MG63 (cell line): ENCODE data around the gene ZMYND12. TPM values are rescaled to one million over a fixed set of nuclear protein-coding genes. Genes with fewer than 3 reads are reported as not detected.

ENCODE experiments used
- DNase-seq: peaks from one replicate; pipeline ENCODE4 v3.0.0-alpha.2; 2020
- H3K27me3 ChIP-seq: fragments of 250-450 bp; sonication (Bioruptor Pico); 2 replicates; pipeline ENCODE4 v1.5.1; 2020; ENCODE audit warnings: mild to moderate bottlenecking, moderate library complexity
- H3K36me3 ChIP-seq: fragments of 250-450 bp; sonication (Bioruptor Pico); 2 replicates; pipeline ENCODE4 v1.5.1; 2020; ENCODE audit warnings: mild to moderate bottlenecking, moderate library complexity
- H3K4me3 ChIP-seq: fragments of 250-450 bp; sonication (Bioruptor Pico); 2 replicates; pipeline ENCODE4 v1.5.1; 2020; ENCODE audit warnings: mild to moderate bottlenecking, moderate library complexity
- H3K9me3 ChIP-seq: fragments of 250-450 bp; sonication (Bioruptor Pico); 2 replicates; pipeline ENCODE4 v1.5.1; 2020; ENCODE audit warnings: mild to moderate bottlenecking, moderate library complexity
- total RNA-seq: library from RNA; depleted of rRNA; stranded (reverse); fragments of >200 nt; shearing (Covaris generic); gene quantifications from 2 replicates; pipeline ENCODE4 v1.2.3, GENCODE V29; 2014; ENCODE audit warnings: low replicate concordance

The ZMYND12 gene
- total RNA-seq, 1 experiment from 2014 or later, result 0.07 TPM

DNA sequence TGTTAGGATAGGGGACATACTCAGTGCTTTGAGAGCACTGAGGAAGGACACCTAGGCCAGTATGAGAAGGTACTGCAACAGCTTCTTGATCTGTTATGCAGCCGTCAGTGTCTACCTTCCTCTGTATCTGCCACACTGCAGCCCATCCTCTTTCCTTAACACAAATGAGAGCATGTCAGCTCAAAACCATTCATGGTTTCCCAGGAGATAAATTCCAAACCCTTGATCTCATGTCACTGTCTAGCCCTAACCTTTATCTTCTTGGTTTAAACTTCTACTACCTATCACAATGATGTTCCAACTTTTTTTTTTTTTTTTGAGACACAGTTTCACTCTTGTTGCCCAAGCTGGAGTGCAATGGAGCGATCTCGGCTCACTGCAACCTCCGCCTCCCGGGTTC is 1.4 kb downstream of the ZMYND12 start:
- Histone ChIP-seq H3K4me3 (no peak overlapping the region), H3K9me3 (no peaks in the 10 kb centered on the region), H3K36me3 (no peaks in the 10 kb centered on the region), H3K27me3 (no peaks in the 10 kb centered on the region)
- DNase-seq, result no peak

DNA sequence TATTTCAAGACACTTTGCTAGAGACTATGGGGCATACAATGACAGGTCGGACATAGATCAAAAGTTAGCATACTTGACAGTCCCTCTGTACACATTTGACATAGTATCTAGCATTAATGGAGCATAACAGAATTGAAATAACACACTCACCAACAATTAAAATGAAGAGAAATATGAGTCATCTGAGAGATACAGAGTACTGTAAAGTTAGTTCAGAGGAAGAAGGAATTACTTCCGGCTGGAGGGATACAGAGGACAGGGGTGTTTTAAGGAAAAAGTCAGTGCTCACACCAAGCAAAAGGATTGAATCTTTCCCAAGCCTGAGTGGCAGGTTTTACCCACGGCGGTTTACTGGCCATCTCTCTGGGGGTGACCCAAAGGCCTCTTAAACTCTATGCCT is 2.4 kb downstream of the ZMYND12 start:
- no peaks in the 10 kb centered on the region for H3K27me3 ChIP-seq
- no peaks in the 10 kb centered on the region for H3K9me3 ChIP-seq
- DNase-seq, result no peak
- no peak overlapping the region for H3K4me3 ChIP-seq
- H3K36me3 ChIP-seq, result no peaks in the 10 kb centered on the region

DNA sequence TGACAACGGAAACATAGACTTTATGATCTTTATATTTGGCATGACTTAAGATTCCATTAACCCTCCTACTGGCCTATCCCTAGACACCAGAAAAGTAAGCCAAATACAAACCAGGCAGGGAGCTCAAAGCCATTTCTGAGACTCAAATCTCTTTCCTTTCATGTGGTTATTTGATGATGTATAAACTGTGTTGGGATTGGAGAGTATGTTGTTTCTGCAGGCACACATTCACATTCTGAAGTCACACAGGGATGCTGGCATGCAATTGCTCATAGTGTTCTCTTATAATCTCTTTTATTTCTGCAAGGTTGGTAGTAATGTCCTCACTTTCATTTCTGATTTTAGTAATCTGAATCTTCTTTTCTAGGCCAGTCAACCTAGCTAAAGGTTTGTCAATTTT is 5.8 kb downstream of the ZMYND12 start:
- no peak for DNase-seq
- Histone ChIP-seq H3K27me3 (no peaks in the 10 kb centered on the region), H3K4me3 (no peak overlapping the region), H3K9me3 (no peaks in the 10 kb centered on the region), H3K36me3 (no peaks in the 10 kb centered on the region)

DNA sequence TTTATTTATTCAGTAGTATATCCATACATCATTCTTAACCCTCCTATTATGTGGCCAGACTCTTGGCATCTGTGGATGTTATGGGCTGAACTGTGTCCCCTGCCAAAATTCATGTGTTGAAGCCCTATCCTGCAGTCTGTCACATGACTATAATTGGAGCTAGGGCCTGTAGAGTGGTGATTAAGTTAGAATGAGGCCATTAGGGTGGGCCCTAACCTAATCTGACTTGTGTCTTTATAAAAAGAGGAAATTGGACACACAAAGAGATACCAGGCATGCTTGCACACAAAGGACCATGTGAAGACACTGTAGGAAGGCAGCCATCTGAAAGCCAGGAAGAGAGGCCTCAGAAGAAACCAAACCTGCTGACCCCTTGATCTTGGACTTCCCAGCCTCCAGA is 6.6 kb downstream of the ZMYND12 start:
- H3K9me3 ChIP-seq, result no peaks in the 10 kb centered on the region
- H3K36me3 ChIP-seq, result no peaks in the 10 kb centered on the region
- no peak overlapping the region for H3K4me3 ChIP-seq
- DNase-seq, result no peak
- H3K27me3 ChIP-seq, result no peaks in the 10 kb centered on the region

DNA sequence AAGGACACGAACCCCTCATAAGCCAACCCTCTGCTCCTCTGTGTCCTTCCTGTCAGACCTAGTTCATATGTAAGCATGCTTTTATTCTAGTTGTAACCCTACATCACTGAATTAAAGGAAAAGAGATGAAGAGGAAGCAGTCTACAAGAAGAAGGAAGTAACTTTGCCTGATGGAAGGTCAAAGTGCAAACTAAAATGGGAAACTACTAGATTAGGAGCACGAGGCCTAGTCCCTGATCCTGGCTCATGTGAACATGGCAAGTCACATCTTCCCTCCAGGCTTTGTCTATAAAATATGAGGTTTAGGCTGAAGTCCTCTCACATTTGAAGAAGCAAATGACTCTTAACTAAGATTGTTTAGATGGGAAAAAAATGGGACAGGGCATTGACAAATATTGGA is 13.2 kb downstream of the ZMYND12 start:
- no peaks in the 10 kb centered on the region for H3K9me3 ChIP-seq
- no peaks in the 10 kb centered on the region for H3K27me3 ChIP-seq
- no peak for DNase-seq
- H3K4me3 ChIP-seq, result no peak overlapping the region
- H3K36me3 ChIP-seq, result no peaks in the 10 kb centered on the region

DNA sequence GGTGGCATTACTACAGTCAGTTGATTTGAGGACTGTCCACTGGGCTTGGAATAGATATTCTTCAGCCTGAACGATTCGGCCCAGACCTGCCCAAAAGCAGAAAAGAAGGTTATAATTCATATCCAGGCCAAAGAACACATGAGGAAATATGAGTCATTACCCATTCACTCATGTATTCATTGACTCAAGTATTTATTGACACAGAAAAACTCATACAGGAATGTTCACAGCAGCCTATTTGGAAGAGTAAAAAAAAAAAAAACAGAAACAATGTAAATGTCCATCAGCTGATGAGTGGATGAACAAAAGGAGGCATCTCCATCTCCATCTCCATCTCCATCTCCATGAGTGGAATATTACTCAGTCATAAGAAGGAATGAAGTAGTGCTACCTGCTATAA is 15.9 kb downstream of the ZMYND12 start:
- Histone ChIP-seq H3K36me3 (no peaks in the 10 kb centered on the region), H3K27me3 (no peaks in the 10 kb centered on the region), H3K9me3 (no peaks in the 10 kb centered on the region), H3K4me3 (no peak overlapping the region)
- peak; percentile 49 for DNase-seq

DNA sequence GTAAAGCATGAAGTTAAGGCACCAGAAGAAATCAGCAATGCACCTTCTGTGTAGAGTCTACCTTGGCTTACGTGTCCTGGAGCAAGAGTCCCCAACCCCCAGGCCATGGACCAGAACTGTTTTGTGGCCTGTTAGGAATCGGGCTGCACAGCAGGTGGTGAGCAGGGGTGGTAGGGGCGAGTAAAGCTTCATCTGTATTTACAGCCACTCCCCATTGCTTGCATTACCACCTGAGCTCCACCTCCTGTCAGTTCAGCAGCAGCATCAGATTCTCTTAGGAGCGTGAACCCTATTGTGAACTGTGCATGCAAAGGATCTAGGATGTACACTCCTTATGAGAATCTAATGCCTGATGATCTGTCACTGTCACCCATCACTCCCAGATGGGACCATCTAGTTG is 21.5 kb downstream of the ZMYND12 start:
- no peak for DNase-seq
- Histone ChIP-seq H3K27me3 (no peaks in the 10 kb centered on the region), H3K36me3 (no peaks in the 10 kb centered on the region), H3K9me3 (no peaks in the 10 kb centered on the region), H3K4me3 (no peak overlapping the region)

DNA sequence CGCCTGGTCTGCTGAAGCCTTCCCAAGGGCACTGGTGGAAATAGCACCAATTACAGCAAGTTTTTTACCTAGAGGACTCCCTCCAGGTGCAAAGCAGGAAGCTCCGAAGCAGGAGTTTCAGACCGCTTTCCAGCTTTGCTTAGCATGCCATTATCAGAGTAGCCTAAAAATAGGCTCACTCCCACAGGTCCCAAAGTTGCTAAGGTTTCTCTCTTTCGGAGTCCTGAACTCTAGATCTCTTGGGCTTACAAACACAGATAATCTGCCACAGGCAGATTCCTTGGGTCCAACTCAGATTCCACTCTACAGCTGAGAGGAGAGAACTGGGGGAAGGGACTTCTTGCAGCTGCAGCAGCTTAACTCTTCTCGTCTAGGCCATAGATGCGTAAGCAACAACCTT is 22.5 kb downstream of the ZMYND12 start:
- DNase-seq, result no peak
- H3K9me3 ChIP-seq, result no peaks in the 10 kb centered on the region
- no peaks in the 10 kb centered on the region for H3K36me3 ChIP-seq
- H3K4me3 ChIP-seq, result no peak overlapping the region
- no peaks in the 10 kb centered on the region for H3K27me3 ChIP-seq

DNA sequence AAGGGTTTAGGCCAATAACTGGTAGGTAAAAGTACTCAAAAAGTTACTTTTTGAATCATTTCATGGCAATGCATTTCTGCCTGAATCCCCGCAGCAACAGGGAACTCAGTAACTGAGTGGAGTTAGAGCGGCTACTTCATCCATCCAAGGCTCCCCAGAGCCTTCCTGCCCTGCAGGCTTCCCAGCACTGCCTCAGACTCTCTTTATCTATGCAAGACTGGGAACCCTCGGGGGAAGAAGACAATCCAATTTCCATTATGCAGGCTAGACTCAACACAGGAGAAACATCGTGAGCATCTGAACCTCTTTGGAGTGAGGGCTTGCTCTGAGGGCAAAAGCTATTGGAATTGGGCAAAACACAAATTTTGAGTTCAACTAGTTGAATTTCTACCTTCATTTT is 23.1 kb downstream of the ZMYND12 start:
- H3K27me3 ChIP-seq, result no peaks in the 10 kb centered on the region
- no peaks in the 10 kb centered on the region for H3K9me3 ChIP-seq
- no peak overlapping the region for H3K4me3 ChIP-seq
- H3K36me3 ChIP-seq, result no peaks in the 10 kb centered on the region
- DNase-seq, result no peak

DNA sequence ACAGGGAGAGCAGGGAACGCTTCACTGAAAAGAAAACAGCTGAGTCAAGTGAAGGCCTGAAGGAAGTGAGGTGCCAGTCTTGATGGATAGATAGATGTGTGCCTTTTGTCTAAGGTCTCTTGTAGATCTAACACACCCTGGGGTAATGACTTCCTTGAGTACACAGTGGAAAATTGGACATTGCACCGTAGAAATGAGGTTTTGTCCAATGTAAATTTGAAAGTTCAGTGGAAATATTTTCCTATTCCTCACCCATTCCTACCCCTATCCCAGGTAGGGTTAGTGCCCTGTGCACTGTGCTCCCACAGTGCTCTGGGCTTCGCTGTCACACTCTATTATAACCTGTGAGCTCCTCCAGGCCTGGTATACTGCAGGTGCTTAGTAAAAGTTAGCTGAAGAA is 24.3 kb downstream of the ZMYND12 start:
- Histone ChIP-seq H3K4me3 (no peak overlapping the region), H3K9me3 (no peaks in the 10 kb centered on the region), H3K27me3 (no peaks in the 10 kb centered on the region), H3K36me3 (no peaks in the 10 kb centered on the region)
- no peak for DNase-seq

DNA sequence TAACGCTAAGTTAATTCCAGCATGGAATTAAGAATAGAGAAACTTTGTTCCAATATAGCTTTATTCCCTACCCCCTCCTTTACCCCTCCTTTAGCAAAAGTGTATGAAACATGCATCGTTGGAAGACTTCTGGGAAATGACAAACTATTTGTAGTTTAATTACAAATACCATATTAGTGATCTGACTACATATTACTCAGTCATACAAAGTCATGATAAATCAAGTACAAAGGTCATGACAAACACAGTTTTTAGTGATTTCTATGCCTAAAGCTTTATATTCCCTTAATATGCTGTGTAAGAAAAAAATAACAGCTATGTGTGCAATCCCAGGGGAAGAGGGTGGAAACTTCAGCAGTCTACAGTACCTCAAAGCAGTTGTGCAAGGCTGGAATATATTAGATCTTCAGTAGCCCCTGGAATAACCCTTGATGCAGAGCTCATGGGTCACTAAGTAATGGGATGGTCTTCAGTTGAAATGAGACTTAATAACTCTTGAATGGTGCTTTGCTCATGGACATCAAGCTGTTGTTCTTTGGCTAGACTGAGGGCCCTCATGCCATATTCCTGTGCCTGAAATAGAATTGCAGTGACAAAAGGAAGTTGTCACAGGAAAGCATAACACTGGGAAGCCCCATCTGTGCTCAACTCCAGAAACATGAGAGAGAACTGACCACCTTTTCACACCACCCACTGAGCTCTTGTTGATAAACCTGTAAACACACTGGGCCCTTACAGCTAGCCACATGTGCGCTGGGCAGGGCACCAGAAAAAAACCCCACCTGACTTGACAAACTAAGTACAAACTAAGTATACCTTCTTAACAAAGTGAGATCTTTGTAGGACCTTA is 25.3 kb downstream of the ZMYND12 start:
- Histone ChIP-seq H3K9me3 (no peaks in the 10 kb centered on the region), H3K36me3 (no peaks in the 10 kb centered on the region), H3K4me3 (no peak overlapping the region), H3K27me3 (no peaks in the 10 kb centered on the region)
- DNase-seq, result no peak

DNA sequence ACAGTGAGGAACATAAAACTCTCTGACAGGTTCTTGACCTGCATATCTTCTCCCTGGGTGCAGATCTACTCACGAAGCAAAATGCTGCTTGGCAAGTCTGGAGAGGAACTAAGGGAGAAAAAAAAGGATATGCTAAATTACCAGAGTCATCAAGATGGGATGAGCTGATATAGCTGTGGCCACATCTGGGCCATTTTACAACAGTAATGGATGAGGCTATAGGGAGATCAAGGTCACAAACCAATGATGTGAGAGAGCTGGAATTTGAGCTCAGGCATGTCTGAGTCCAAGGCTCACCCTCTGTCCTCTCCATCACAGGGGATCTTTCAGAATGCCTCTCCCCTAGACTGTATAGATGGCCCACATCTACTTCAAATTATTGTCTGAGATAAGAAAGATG is 26.2 kb downstream of the ZMYND12 start:
- Histone ChIP-seq H3K36me3 (no peaks in the 10 kb centered on the region), H3K27me3 (no peaks in the 10 kb centered on the region), H3K9me3 (no peaks in the 10 kb centered on the region), H3K4me3 (no peak overlapping the region)
- no peak for DNase-seq

DNA sequence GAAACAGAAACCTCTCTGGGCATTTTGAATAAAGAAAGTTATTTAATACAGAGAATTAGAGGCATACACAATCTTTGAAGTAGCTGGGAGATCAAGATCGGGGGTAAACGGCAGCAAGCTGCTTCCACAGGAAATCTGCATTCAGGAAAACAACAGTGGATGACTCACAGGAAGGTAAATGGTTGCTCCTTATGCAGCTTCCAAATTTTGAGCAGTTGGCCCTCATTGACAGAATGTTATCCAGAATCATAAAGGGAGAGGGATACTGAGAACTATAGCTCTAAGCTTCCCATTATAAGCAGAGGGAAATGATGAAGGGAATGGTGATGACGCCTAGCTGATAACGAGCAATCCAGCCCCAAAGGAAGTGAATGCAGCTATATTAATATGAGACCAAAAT is 28.6 kb downstream of the ZMYND12 start:
- Histone ChIP-seq H3K27me3 (no peaks in the 10 kb centered on the region), H3K9me3 (no peaks in the 10 kb centered on the region), H3K36me3 (no peaks in the 10 kb centered on the region), H3K4me3 (no peak overlapping the region)
- DNase-seq, result no peak

DNA sequence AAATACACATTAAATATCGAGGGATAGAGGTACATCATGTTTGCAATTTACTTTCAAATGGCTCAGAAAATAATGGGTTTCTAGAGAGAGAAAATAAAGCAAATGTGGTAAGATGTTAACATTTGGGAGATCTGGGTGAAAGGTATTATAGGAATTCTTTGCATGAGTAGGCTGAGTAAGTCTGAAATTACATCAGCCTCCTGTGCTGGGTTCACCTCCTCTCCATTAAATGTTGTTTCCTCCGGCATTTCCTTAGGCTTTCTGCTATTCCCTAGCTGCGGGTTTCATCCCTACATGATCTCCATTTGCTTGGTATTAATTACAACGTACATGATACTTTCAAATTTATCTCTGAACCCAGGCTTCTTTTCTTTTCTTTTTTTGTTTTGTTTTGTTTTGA is 31.6 kb downstream of the ZMYND12 start:
- Histone ChIP-seq H3K9me3 (no peaks in the 10 kb centered on the region), H3K36me3 (no peaks in the 10 kb centered on the region), H3K27me3 (no peaks in the 10 kb centered on the region), H3K4me3 (no peak overlapping the region)
- DNase-seq, result no peak

DNA sequence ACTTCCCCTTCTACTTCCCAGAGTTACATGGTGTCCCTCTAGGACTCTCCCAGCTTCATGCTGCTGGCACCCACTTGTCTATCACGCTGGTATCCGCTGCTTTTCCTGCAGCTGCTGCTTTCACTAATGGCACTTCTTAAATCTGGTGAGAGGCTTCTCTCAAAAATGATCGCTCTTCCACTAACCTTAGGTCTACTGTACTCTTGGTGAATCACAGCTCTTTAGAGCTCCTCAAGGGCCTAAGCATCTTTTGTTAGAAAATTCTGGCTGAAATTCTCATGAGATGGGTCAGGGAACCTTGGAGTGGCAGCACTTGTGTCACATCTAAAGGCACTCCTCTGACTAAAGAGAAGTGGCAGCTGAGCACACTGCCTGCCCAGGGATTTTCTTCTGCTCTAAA is 32.1 kb downstream of the ZMYND12 start:
- Histone ChIP-seq H3K4me3 (no peak overlapping the region), H3K36me3 (no peaks in the 10 kb centered on the region), H3K27me3 (no peaks in the 10 kb centered on the region), H3K9me3 (no peaks in the 10 kb centered on the region)
- no peak for DNase-seq

DNA sequence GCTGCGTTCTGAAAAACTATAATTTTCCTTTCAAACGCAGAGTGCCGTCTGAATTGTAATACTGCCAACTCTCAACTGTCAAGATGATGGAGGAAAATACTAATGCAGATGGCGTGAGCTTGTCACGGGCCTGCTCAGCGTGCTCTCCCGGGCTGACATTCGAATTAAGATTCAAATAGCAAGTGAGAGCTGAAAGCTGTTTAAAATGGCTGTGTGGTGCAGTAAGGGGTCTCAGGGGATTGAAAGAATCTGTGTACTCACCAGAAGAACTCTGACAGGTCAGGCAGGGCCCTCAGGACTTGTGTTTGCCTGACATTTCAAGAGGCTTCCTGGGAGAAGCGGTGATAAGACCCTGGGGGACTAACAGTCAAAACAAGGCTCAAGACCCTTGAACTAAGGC is 33.1 kb downstream of the ZMYND12 start:
- Histone ChIP-seq H3K27me3 (no peaks in the 10 kb centered on the region), H3K9me3 (no peaks in the 10 kb centered on the region), H3K36me3 (no peaks in the 10 kb centered on the region), H3K4me3 (no peak overlapping the region)
- DNase-seq, result no peak

DNA sequence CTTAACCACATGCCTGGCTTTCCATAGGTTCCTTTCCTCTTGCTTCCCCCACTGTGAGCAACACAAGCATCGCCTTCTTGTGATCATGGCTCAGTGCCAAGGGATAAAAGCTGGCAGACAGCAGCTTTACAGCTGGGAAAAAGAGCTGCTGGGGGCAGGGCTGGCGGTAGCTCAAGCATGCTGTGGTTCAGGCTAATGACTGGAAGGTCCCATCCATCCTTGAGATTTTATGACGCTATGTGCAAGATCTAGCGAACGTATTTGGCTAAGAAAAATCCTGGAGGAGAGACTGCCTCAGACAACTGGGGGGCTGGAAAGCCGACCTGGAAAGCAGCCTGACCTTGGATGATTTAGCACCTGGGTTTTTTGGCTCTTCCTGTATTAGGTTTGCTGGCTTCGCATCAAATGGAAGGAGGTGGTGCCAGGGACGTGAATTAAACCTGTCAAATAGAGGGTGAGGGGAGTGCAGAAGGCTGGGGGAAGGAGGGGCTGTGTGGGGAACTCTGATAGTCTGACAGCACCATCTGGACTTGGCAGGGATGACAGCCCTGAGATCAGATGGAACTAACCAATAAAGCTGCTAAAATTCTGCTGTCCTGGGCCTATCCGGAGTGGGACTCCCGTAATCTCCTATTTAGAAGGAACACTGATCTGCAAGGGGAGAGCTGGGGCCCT is 34.8 kb downstream of the ZMYND12 start:
- no peaks in the 10 kb centered on the region for H3K27me3 ChIP-seq
- peak; percentile 38 for DNase-seq
- no peaks in the 10 kb centered on the region for H3K9me3 ChIP-seq
- H3K4me3 ChIP-seq, result no peak overlapping the region
- H3K36me3 ChIP-seq, result no peaks in the 10 kb centered on the region

DNA sequence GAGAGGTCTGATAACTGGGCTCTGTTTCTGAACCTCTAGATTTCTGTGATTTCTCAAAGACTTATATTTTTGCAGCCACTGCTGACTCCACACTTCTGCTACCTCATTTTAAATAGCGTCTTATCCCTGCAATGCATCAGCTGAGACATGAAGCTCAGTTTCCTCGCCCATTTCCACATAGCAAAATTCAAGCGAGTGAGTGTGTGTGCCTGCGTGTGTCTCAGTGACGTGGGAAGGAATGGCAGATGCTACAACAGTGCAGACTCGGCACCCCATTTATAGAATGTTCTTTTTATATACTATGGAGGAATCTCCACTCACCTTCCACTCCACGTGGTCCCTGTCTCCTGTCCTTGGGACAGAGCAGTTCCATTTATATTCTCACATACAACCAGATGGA is 35.7 kb downstream of the ZMYND12 start:
- H3K36me3 ChIP-seq, result no peaks in the 10 kb centered on the region
- H3K4me3 ChIP-seq, result no peak overlapping the region
- DNase-seq, result no peak
- H3K27me3 ChIP-seq, result no peaks in the 10 kb centered on the region
- H3K9me3 ChIP-seq, result no peaks in the 10 kb centered on the region
